HG03521 (cell line): Measurements from ENCODE around the gene TMTC2.

Experiments
- ATAC-seq: cut with Tn5 transposase; IDR thresholded peaks from one replicate; pipeline ENCODE4 v1.9.1; 2021; ENCODE audit warnings: mild to moderate bottlenecking, moderate library complexity; ENCODE audit not compliant: unreplicated experiment

The TMTC2 gene

GRCh38 chr12:82942521-82942920 is 255.8 kb downstream of the TMTC2 start:
- ATAC-seq, result no peak

- ATAC-seq, result no peak
Measured at GRCh38 chr12:82942991-82943401, 256.3 kb downstream of the TMTC2 start.

GRCh38 chr12:82948491-82948890 is 261.8 kb downstream of the TMTC2 start:
- ATAC-seq, result no peak

- no peak for ATAC-seq
Measured at GRCh38 chr12:82950356-82950755, 263.6 kb downstream of the TMTC2 start.

GRCh38 chr12:82952946-82953345 is 266.2 kb downstream of the TMTC2 start:
- ATAC-seq, result no peak

GRCh38 chr12:82953397-82953796 is 266.7 kb downstream of the TMTC2 start:
- ATAC-seq, result no peak

- no peak for ATAC-seq
Measured at GRCh38 chr12:82954064-82954463, 267.4 kb downstream of the TMTC2 start.

- ATAC-seq, result no peak
Measured at GRCh38 chr12:82954572-82954971, 267.9 kb downstream of the TMTC2 start.

- no peak for ATAC-seq
Measured at GRCh38 chr12:82955043-82955442, 268.3 kb downstream of the TMTC2 start.

- no peak for ATAC-seq
Measured at GRCh38 chr12:82958966-82959365, 272.3 kb downstream of the TMTC2 start.

GRCh38 chr12:82959821-82960220 is 273.1 kb downstream of the TMTC2 start:
- no peak for ATAC-seq

GRCh38 chr12:82961835-82962234 is 275.1 kb downstream of the TMTC2 start:
- no peak for ATAC-seq

GRCh38 chr12:82963956-82964355 is 277.2 kb downstream of the TMTC2 start:
- ATAC-seq, result no peak

- ATAC-seq, result no peak
Measured at GRCh38 chr12:82964446-82964845, 277.7 kb downstream of the TMTC2 start.

GRCh38 chr12:82966001-82966559 is 279.4 kb downstream of the TMTC2 start:
- no peak for ATAC-seq

- ATAC-seq, result no peak
Measured at GRCh38 chr12:82968631-82969367, 282.1 kb downstream of the TMTC2 start.

- ATAC-seq, result no peak
Measured at GRCh38 chr12:82970614-82971013, 283.9 kb downstream of the TMTC2 start.

GRCh38 chr12:82971584-82971983 is 284.9 kb downstream of the TMTC2 start:
- no peak for ATAC-seq

GRCh38 chr12:82972624-82973023 is 285.9 kb downstream of the TMTC2 start:
- no peak for ATAC-seq

GRCh38 chr12:82973592-82973991 is 286.9 kb downstream of the TMTC2 start:
- ATAC-seq, result no peak

- ATAC-seq, result no peak
Measured at GRCh38 chr12:82981150-82981549, 294.4 kb downstream of the TMTC2 start.

GRCh38 chr12:82994117-82994516 is 307.4 kb downstream of the TMTC2 start:
- no peak for ATAC-seq
